GM12892 (cell line): ENCODE data around the gene PNRC2.

Experiments
- POLR2A ChIP-seq: IDR thresholded peaks from 2 replicates; pipeline ENCODE4 v1.6.1; 2011; ENCODE audit warnings: low read depth, low read length, control low read depth
- POLR2AphosphoS5 ChIP-seq: IDR thresholded peaks from 2 replicates; pipeline ENCODE4 v1.6.1; 2011; ENCODE audit warnings: low read depth, low read length, control low read depth

- TF ChIP-seq POLR2AphosphoS5 (no peak), POLR2A (no peak)
Observed at GRCh38 chr1:23931491-23931880, 28.1 kb upstream of the PNRC2 start.
